ENCODE measurements around the gene RPEL1.

RPEL1 gene

DNA sequence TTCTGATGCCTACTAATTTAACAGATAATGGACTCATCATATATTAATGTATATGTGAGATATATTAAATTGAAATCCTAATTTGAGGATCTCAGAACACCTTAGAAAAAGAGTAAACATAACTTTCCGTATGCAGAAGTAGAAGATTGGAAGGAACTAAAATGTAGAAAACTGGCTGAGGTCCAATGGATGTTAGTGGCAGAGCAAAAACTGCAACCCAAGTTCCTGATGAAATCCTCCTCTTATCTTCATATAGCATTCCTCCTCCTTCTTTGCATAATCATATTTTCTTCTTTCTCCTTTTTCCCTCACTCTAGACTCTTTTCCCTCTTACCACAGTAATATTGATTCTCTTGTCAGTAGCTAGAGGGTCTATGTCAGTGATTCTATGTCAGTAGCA, 37.3 kb downstream of the RPEL1 start:
- DNase-seq = no peak

DNA sequence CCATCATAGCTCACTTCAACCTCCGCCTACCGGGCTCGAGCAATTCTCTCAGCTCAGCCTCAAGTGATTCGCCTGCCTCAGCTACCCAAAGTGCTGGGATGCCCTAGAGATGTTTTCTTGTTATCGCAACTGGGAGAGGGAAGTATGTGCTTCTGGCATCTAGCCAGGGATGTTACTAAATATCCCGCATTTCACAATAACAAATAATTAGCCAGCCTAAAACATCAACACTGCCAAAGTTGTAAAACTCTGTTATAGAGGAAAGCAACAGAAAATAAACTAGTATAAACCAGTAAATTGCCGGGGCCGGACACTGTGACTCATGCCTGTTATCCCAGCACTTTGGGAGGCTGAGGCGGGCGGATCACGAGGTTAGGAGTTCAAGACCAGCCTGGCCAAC, 38.5 kb downstream of the RPEL1 start:
- no peak for DNase-seq

GRCh38 chr10:103287992-103288391, 42.3 kb downstream of the RPEL1 start:
- DNase-seq = no peak

GRCh38 chr10:103291588-103291987, 45.9 kb downstream of the RPEL1 start:
- DNase-seq = no peak

GRCh38 chr10:103295374-103296015, 49.8 kb downstream of the RPEL1 start:
- no peak for DNase-seq
